GM12891 (cell line): ENCODE data around the gene MARCO.

Source experiments
- PAX5 ChIP-seq: IDR thresholded peaks from 2 replicates; pipeline ENCODE4 v1.6.1; 2011; ENCODE audit warnings: low read length, moderate library complexity, mild to moderate bottlenecking; ENCODE audit not compliant: insufficient read depth, severe bottlenecking
- POLR2A ChIP-seq: IDR thresholded peaks from 2 replicates; pipeline ENCODE4 v1.6.1; 2011; ENCODE audit warnings: low read depth, low read length, control low read depth
- POLR2AphosphoS5 ChIP-seq: IDR thresholded peaks from 2 replicates; pipeline ENCODE4 v1.6.1; 2011; ENCODE audit warnings: low read depth, low read length, control low read depth
- POU2F2 ChIP-seq: IDR thresholded peaks from 2 replicates; pipeline ENCODE4 v1.6.1; 2011; ENCODE audit warnings: low read depth, mild to moderate bottlenecking, control low read depth, low read length, moderate library complexity
- SPI1 ChIP-seq: IDR thresholded peaks from 2 replicates; pipeline ENCODE4 v1.6.1; 2011; ENCODE audit warnings: low read depth, low read length, control low read depth
- TAF1 ChIP-seq: IDR thresholded peaks from 2 replicates; pipeline ENCODE4 v1.6.1; 2011; ENCODE audit warnings: low read depth, low read length, control low read depth

DNA sequence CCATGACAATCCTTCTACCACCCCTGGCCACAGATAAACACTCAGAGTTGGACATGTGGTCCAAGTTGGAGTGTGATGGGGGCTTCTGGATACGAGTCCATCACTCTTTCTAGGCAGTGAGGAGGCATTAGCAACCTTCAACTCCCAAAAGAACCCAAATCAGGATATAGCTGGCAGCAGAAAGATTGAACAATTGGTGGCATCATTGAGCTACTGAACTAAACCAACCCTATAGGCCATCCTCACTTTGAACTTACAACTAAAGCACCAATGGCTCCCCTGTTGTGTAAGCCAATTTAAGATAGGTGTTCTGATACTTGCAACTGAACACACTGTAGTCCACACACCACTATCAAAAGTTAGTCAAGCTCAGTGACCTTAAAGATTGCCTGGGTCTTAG is 24.0 kb upstream of the MARCO start:
- TF ChIP-seq POLR2A = no peak
- TF ChIP-seq TAF1 = no peak
- no peak for TF ChIP-seq PAX5
- no peak for TF ChIP-seq POLR2AphosphoS5
- TF ChIP-seq SPI1 = no peak
- no peak for TF ChIP-seq POU2F2
